ENCODE results near the gene BRINP1. TPM values are rescaled to one million over a fixed set of nuclear protein-coding genes. Genes with fewer than 3 reads are reported as not detected.

The BRINP1 gene
- total RNA-seq, 1 experiment from 2014 or later, result 14.0 TPM

GRCh38 chr9:119255116-119255515 lies 114.1 kb downstream of the BRINP1 start:
- H3T11ph ChIP-seq (ENCODE audit: low read length), result no peak overlapping the region
- H2BK120ac ChIP-seq (ENCODE audit: low read depth, low read length, poor library complexity, severe bottlenecking), result no peak overlapping the region
- no peaks in the 10 kb centered on the region; a peak in 1 of 7 replicates for H3K36me3 Mint-ChIP-seq (ENCODE audit: insufficient read depth in 1 of 3, low read depth in 3 of 3)
- H3K9me3 ChIP-seq (ENCODE audit: control insufficient read depth, low read depth, low read length), result no peaks in the 10 kb centered on the region
- no peak for TF ChIP-seq CTCF (conservative IDR thresholded peaks at IDR 0.05)
- H3K27me3 ChIP-seq (ENCODE audit: insufficient read depth, low read length), result no peaks in the 10 kb centered on the region
- H3K27ac Mint-ChIP-seq, result no peak overlapping the region; a peak in 1 of 7 replicates
- H2AK5ac ChIP-seq (ENCODE audit: insufficient read length, low read length), result no peak overlapping the region
- H3K4me2 ChIP-seq (ENCODE audit: insufficient read depth, insufficient read length, low read length), result no peak overlapping the region
- H3K18ac ChIP-seq (ENCODE audit: insufficient read length, low read depth, low read length), result no peak overlapping the region
- no peak overlapping the region for H3K4ac ChIP-seq (ENCODE audit: low read depth, low read length)
- no peaks in the 10 kb centered on the region for H3K9me3 Mint-ChIP-seq
- H3K56ac ChIP-seq (ENCODE audit: insufficient read length, low read depth, low read length), result no peak overlapping the region
- no peaks in the 10 kb centered on the region for H3K79me2 ChIP-seq (ENCODE audit: insufficient read depth, low read length)
- no peak overlapping the region for H4K91ac ChIP-seq (ENCODE audit: insufficient read length, low read depth, low read length)
- H3K23me2 ChIP-seq (ENCODE audit: insufficient read length, low read depth, low read length, poor library complexity, severe bottlenecking), result no peaks in the 10 kb centered on the region
- H4K20me1 ChIP-seq (ENCODE audit: control insufficient read depth, insufficient read depth, insufficient read length), result no peaks in the 10 kb centered on the region
- no peak overlapping the region for H3K9ac ChIP-seq (ENCODE audit: extremely low read depth, insufficient read length, low read length)
- H3K79me1 ChIP-seq (ENCODE audit: insufficient read depth, low read depth, low read length, poor library complexity, severe bottlenecking), result no peaks in the 10 kb centered on the region
- H2BK12ac ChIP-seq (ENCODE audit: insufficient read length, low read depth, low read length), result no peak overlapping the region
- H3K4me1 Mint-ChIP-seq, result peaks cover 16 to 23% of the 10 kb centered on the region in 2 experiments
- no peak overlapping the region for H3K14ac ChIP-seq (ENCODE audit: insufficient read depth, low read length)
- H3K4me3 Mint-ChIP-seq, result no peak overlapping the region
- no peak overlapping the region for H2AFZ ChIP-seq (ENCODE audit: low read length)
- no peak overlapping the region for H2BK20ac ChIP-seq (ENCODE audit: low read depth, low read length, poor library complexity, severe bottlenecking)
- DNase-seq, result no peak
- H3K4me1 ChIP-seq (ENCODE audit: insufficient read depth, low read length), result no peaks in the 10 kb centered on the region
- no peaks in the 10 kb centered on the region for H3K27me3 Mint-ChIP-seq (ENCODE audit: low read depth)
- H3K27ac ChIP-seq (ENCODE audit: insufficient read length, low read depth, low read length), result no peak overlapping the region
- H2BK15ac ChIP-seq (ENCODE audit: low read depth, low read length), result no peak overlapping the region
- no peak overlapping the region for H4K8ac ChIP-seq (replicated peaks; ENCODE audit: insufficient read length, low read depth, low read length)
- no peak overlapping the region for H3K23ac ChIP-seq (ENCODE audit: insufficient read length, low read depth, low read length)
- WGBS (ENCODE audit: extremely low coverage, insufficient read length, low lambda C conversion rate), result no CpG with 5 or more reads among the region's 3 CpGs
- H2BK5ac ChIP-seq (ENCODE audit: insufficient read length, low read length), result no peak overlapping the region
- no peak overlapping the region for H4K5ac ChIP-seq (ENCODE audit: insufficient read length, low read depth, low read length)

All from H9 (cell line).